DMS153 treated with DMSO at 0.1 percent for 48 hours (cell line): ENCODE data around the gene MAGI1.

Source experiments
- DNase-seq: peaks from one replicate; lab custom pipeline; 2025; ENCODE audit not compliant: unreplicated experiment; lab: John Stamatoyannopoulos, UW

MAGI1 gene

DNA sequence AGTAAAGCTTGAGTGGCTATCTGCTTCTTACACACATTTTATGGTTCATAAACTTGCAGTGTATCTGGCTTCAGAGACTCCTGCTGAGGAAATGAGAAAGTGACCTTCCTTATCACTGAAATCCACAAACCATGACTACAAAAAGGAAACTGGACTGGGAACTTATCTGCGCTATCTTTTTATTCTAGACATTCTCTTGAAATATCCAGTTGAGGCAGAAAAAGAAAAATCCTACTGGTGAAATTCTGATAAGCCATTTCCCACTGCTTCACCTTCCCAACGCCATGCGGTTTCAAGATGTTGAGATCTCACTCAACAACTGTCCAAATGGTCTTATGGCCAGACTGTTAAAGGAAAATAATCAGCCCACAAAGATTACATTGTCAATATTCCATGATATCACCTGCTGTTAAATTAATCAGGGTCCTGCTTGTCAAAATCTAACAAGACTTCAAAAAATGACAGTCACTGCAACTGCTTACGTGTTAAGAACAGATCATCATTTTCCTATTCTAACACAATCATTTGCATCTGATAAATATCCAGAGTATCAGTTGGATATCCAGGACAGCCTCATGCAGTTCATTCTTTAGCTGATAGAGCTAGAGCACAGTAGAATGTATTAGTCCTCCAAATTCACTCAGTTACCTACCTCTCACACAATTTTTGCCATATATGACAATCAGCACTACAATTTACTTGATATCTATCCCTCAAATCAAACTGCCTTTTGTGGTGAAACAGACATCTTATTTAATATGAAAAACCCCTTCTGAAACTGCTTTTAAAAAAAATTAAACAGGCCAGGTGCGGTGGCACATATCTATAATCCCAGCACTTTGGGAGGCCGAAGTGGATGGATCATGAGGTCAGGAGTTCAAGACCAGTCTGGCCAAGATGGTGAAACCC is 538.1 kb downstream of the MAGI1 start:
- DNase-seq: no peak

DNA sequence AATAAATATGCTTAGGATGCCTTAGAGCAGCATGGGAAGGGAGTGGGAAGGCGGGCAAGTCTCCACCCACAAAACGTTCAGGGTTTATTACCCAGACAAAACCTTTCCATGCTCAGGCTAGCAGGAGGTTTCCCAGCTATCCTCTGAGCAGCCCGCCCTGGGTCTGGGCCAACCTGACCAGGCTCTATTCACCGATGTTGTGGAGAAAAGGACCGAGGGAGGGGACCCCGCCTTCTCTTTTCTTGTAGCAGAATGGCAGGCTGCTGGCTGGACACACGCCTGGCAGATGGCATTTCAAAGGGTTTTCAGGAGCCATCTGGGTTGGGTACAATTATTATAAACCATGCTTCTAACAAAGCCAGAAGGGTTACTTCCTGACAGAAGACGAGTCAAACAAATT is 540.9 kb downstream of the MAGI1 start:
- DNase-seq: peak; percentile 26

DNA sequence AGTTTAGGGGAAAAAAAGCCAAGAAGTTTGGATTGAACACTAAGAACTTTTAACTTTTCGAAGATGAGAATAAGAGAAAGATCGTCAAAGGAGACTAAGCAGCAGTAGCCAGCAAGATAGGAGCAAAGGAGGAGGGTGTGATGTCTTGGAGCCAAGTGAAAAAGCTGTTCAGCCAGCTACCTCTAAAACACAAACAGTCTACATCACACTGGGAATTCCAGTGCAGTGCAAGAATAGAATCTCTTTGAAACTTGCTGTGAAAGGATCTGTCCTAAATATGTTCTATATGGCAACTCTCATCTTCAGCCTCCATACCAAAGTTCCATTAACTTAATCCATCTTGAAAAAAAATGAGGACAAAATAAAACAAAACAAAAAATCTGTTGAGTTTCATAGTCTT is 541.5 kb downstream of the MAGI1 start:
- no peak for DNase-seq

- no peak for DNase-seq
Measured at GRCh38 chr3:65493938-65494337, 544.8 kb downstream of the MAGI1 start.

DNA sequence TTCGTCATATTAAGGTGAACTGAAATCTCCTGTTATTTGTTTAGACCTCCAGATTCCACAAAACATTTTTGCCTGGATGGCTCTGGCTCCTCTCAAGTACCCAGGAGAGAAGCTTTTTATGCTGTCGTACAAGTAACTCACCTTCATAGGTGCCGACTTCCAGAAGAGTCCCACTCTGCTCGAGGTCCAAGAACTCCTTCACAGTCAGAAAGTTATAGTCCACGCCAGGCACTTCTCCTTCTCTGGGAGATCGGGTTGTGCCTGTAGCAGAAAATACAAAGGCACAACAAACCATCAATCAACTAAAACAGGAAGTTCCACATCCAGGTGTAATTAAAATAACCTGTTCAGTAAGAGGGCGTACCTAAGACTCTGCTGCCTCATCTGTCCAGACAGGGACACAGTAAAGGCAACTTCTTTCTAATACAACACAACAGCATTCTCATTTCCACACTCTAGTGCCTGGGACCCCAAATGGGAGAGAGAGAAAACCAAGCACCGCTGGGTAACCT is 545.3 kb downstream of the MAGI1 start:
- peak; percentile 10 for DNase-seq

DNA sequence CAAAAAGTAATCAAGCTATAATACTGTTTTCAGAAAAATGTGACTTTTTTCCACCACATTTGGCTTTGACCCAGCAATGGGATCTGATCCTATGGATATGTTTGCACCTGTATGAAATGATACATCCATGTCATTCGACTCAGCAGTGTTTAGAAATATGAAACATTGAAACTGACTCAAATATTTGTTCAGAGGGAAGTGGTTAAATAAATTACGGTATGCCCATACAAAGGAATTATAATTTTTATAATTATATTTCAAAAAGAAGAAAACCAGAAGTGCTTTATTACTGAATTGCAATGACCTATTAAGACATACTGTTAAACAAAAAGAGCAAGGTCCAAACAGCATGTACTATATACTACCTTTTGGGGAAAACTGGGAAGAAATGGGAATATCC is 546.5 kb downstream of the MAGI1 start:
- no peak for DNase-seq

GRCh38 chr3:65490114-65490513 is 548.6 kb downstream of the MAGI1 start:
- DNase-seq: no peak

GRCh38 chr3:65489253-65489652 is 549.5 kb downstream of the MAGI1 start:
- DNase-seq: no peak

- DNase-seq: no peak
Measured at GRCh38 chr3:65485826-65486469, 552.8 kb downstream of the MAGI1 start.

- DNase-seq: no peak
Measured at GRCh38 chr3:65484964-65485363, 553.8 kb downstream of the MAGI1 start.

DNA sequence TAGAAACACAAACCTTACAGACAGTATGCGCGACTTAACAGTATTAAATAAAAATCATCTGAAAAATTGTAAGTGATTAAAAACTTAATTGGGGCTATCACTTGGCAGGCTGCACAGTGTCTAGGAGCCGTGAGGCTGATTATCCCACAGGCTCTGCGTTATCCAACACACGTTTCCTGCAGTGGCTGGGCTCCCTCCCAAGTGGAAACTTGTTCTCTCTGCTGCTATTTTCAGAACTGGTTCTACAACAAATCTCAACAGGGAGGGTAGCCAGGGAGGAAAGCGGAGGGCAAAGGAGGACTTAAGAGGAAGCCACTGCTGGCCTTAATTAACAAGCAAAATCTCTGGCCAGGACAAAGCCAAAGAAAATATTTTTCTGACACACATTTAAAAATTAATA is 555.2 kb downstream of the MAGI1 start:
- DNase-seq: no peak

DNA sequence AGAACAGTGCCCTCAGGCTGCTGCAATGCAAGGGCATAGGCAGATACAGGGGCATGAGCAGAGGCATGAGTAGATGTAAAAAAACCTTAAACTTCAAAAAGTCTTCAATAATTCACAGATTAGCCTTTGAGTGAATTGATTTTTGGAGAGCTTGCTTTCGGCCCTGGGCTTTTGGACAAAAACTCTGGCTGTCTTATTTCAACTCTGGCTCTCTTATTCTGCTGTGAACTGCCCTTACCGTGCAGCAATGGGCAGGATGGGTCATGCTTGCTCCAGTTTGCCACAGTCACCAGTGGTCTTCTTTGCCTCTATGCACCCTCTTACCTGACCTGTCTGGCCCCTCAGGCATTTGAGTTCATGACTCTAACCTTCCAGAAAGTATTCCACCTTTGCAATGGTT is 555.7 kb downstream of the MAGI1 start:
- no peak for DNase-seq

DNA sequence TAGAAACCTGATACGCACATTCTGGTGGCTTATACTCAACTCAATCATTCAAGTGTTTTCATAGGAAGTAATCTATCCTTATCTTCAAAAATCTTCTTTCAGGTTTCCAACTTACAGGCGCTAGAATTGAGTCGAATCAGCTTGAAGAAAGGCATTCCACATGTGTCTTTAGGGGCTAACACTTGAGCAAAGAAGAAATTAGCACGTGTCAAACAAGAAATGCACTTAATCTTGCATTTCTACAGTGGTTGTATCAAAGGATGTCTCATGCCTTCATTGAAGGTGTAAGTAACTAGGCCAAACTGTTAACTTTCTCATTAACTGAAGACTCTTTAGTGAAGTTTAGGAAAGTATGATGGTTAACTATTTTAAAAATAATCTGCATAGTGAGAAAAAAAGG is 557.6 kb downstream of the MAGI1 start:
- no peak for DNase-seq

DNA sequence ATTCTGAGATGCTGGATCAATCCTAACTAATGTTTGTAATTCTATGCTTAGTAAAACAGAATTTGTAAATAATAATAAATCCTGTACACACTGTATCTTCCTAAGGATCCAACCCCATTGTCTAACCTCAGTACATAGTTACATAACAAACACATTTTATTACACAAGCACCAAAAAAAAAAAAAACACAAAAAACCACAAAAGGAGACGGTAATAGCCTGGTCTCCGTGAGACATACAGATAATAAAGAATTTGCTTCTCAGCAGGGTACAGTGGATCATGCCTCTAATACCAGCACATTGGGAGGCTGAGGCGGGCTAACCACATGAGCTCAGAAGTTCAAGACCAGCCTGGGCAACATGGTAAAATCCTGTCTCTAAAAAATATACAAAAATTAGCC is 558.7 kb downstream of the MAGI1 start:
- DNase-seq: no peak

- DNase-seq: no peak
Measured at GRCh38 chr3:65478551-65479500, 559.9 kb downstream of the MAGI1 start.

- DNase-seq: no peak
Measured at GRCh38 chr3:65473736-65474135, 565.0 kb downstream of the MAGI1 start.

GRCh38 chr3:65472501-65472900 is 566.2 kb downstream of the MAGI1 start:
- DNase-seq: no peak

- no peak for DNase-seq
Measured at GRCh38 chr3:65466300-65466988, 572.3 kb downstream of the MAGI1 start.

GRCh38 chr3:65449841-65450428 is 588.8 kb downstream of the MAGI1 start:
- DNase-seq: no peak

DNA sequence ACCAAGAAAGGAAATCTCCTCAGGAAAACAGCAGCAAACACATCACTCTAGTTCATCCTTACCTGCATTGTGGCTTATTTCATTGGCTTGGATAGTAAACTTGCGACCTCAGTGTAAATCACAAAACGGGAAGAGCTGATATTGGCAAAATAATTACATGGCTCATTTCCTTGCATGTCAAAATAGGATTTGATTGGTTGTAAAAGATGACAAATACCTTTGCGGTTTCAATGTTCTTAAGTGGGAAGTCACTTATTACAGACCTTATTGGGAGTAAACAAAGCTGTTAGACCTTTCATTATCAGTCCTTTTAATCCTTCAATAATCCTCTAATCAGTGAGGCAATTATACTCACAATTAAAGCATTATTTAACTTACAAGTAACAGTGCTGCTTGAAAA is 590.6 kb downstream of the MAGI1 start:
- no peak for DNase-seq
